ENCODE data around the gene HYI. TPM values are rescaled to one million over a fixed set of nuclear protein-coding genes. Genes with fewer than 3 reads are reported as not detected.

Gene HYI
- total RNA-seq, 1 experiment from 2014 or later = 34.5 TPM

DNA sequence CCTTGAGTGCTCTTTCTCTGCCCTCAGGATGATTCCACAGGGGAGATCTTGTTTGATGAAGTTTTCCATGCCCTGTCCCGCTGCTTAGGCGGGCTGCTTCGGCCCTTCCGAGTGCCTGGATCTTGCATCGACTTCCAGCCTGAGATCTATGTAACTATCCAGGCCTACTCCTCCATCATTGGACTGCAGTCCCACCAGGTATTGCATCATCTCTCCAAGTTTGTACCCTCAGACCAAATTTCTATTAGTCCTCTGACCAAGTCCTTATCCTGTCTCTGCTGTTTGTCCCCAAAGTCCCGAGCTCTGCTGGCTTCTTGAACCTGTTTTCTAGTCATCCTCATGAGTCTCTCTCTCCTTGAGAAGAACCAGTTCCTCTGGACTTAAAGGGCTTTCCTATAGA lies 49.4 kb downstream of the HYI start:
- no peaks in the 10 kb centered on the region for H3K4me1 Mint-ChIP-seq (ENCODE audit: low read depth, unreplicated experiment)
- H3K27me3 ChIP-seq (replicated peaks; ENCODE audit: control insufficient read depth, insufficient read depth, low read length) = no peaks in the 10 kb centered on the region
- TF ChIP-seq, protein P1, sequence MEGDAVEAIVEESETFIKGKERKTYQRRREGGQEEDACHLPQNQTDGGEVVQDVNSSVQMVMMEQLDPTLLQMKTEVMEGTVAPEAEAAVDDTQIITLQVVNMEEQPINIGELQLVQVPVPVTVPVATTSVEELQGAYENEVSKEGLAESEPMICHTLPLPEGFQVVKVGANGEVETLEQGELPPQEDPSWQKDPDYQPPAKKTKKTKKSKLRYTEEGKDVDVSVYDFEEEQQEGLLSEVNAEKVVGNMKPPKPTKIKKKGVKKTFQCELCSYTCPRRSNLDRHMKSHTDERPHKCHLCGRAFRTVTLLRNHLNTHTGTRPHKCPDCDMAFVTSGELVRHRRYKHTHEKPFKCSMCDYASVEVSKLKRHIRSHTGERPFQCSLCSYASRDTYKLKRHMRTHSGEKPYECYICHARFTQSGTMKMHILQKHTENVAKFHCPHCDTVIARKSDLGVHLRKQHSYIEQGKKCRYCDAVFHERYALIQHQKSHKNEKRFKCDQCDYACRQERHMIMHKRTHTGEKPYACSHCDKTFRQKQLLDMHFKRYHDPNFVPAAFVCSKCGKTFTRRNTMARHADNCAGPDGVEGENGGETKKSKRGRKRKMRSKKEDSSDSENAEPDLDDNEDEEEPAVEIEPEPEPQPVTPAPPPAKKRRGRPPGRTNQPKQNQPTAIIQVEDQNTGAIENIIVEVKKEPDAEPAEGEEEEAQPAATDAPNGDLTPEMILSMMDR (IDR thresholded peaks at IDR 0.05; ENCODE audit: insufficient read depth in 1 of 2, low read depth in 1 of 2, low read length in 1 of 2, severe bottlenecking in 1 of 2, unreplicated experiment in 1 of 2) = no peak
- no peaks in the 10 kb centered on the region for H3K36me3 ChIP-seq (ENCODE audit: control insufficient read depth, insufficient read depth, low read length)
- no peaks in the 10 kb centered on the region for H3K27me3 Mint-ChIP-seq (ENCODE audit: insufficient read depth, unreplicated experiment)
- no peaks in the 10 kb centered on the region for H3K4me1 ChIP-seq
- H3K4me3 Mint-ChIP-seq (ENCODE audit: unreplicated experiment) = no peak overlapping the region
- intact Hi-C loops (cut with micrococcal nuclease; ENCODE audit: unreplicated experiment) = no loop called here
- H3K9me3 ChIP-seq = no peaks in the 10 kb centered on the region
- peaks cover 11% of the 10 kb centered on the region for H3K36me3 Mint-ChIP-seq (ENCODE audit: insufficient read depth, unreplicated experiment)
- ChIA-PET POLR2A (no interaction called here), CTCF (no interaction called here)
- H3K4me3 ChIP-seq (ENCODE audit: low read depth, low read length) = no peak overlapping the region
- DNase-seq = no peak
- H3K9me3 Mint-ChIP-seq (ENCODE audit: unreplicated experiment) = no peaks in the 10 kb centered on the region
- no peak overlapping the region for H3K27ac Mint-ChIP-seq (ENCODE audit: unreplicated experiment)
- BruUV-seq (replicated peaks) = no TSS peak

DNA sequence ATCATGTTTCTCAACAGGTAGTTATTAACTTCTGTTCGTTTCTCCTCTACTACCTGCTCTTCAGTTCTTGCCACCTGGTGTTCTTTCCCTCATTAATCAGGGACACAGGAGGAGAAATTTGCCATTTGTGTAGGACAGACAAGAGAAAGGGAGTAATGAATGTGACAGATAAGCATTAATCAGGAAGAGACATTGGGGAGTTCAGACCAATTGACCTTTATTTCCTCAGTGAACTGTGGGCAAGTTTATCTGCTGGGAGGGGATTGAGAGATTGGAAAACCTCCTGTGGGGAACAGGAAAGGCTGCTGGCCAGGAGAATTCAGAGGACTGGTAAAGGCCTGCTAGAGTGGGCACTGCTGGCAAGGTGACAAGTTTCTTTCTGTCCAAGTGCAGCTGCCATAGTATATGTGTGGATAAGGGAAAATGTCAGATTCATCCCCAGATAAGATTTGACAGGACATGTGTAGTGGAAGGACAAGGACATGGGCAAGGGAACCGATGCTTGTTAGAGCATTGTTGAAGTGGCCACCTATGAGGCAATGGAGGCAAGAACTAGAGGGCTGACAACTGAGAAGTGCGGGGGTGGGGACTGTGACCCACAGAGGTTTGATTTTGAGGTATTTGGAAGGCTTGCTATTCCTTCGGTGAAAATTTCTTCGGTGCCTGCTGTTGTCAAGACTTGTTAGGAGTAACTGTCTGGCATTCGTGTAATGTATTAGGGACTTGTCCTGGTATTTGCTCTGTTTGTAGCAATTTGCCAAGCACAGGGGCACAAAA lies 51.5 kb downstream of the HYI start:
- Mint-ChIP-seq H3K27ac (ENCODE audit: unreplicated experiment) (no peak overlapping the region), H3K9me3 (ENCODE audit: unreplicated experiment) (no peaks in the 10 kb centered on the region), H3K4me1 (ENCODE audit: low read depth, unreplicated experiment) (no peaks in the 10 kb centered on the region), H3K27me3 (ENCODE audit: insufficient read depth, unreplicated experiment) (no peaks in the 10 kb centered on the region), H3K36me3 (ENCODE audit: insufficient read depth, unreplicated experiment) (peaks cover 11% of the 10 kb centered on the region), H3K4me3 (ENCODE audit: unreplicated experiment) (no peak overlapping the region)
- ChIA-PET POLR2A (no interaction called here), CTCF (no interaction called here)
- Histone ChIP-seq H3K27me3 (replicated peaks; ENCODE audit: control insufficient read depth, insufficient read depth, low read length) (no peaks in the 10 kb centered on the region), H3K9me3 (no peaks in the 10 kb centered on the region), H3K4me3 (ENCODE audit: low read depth, low read length) (no peak overlapping the region), H3K4me1 (no peaks in the 10 kb centered on the region), H3K36me3 (ENCODE audit: control insufficient read depth, insufficient read depth, low read length) (no peaks in the 10 kb centered on the region)
- intact Hi-C loops (cut with micrococcal nuclease; ENCODE audit: unreplicated experiment) = no loop called here
- TF ChIP-seq, protein P1 (IDR thresholded peaks at IDR 0.05; ENCODE audit: insufficient read depth in 1 of 2, low read depth in 1 of 2, low read length in 1 of 2, severe bottlenecking in 1 of 2, unreplicated experiment in 1 of 2) = no peak
- no TSS peak for BruUV-seq (replicated peaks)
- no peak for DNase-seq

Small RNA genes lying within 50 kb of the gene (microRNA-seq; reads per million reads assigned to microRNA genes)
- 2.6 reads per million, percentile 14 among the genes with 10 or more reads in this experiment for gene MIR6735

Other genes starting within 250 kb of the HYI start
- gene TMEM125, start 183.9 kb downstream of the HYI start, total RNA-seq (2022) = 22.8 and 25.9 TPM in 2 replicates
- 7.8 and 9.6 TPM in 2 replicates for gene C1orf210, start 168.3 kb downstream of the HYI start, total RNA-seq (2022)
- not detected in 2 replicates for gene TIE1, start 152.9 kb downstream of the HYI start, total RNA-seq (2022)
- 0.49 TPM in 1 of 2 replicates, not detected in the other for gene MPL, start 116.1 kb downstream of the HYI start, total RNA-seq (2022)
- gene CDC20, start 95.0 kb downstream of the HYI start, total RNA-seq (2022) = 123 and 125 TPM in 2 replicates
- 66.8 and 67.1 TPM in 2 replicates for gene ELOVL1, start 85.9 kb downstream of the HYI start, total RNA-seq (2022)
- gene MED8, start 64.1 kb downstream of the HYI start, total RNA-seq (2022) = 33.3 and 35.8 TPM in 2 replicates
- gene SZT2, start 64.0 kb downstream of the HYI start, total RNA-seq (2022) = 29.0 and 31.6 TPM in 2 replicates
- gene PTPRF, start 77.0 kb upstream of the HYI start, total RNA-seq (2022) = 158 TPM in 2 replicates
- gene KDM4A, start 196.2 kb upstream of the HYI start, total RNA-seq (2022) = 37.7 and 45.8 TPM in 2 replicates